Activated CD8-positive, alpha-beta T cell treated with anti-CD3 and anti-CD28 coated beads for 36 hours (primary cell): ENCODE measurements around the gene C17orf67. TPM values are rescaled to one million over a fixed set of nuclear protein-coding genes. Genes with fewer than 3 reads are reported as not detected.

Source experiments
- ATAC-seq: fragments of 200-7000 bp; cut with Tn5 transposase; one replicate; pipeline ENCODE4 v1.10.0; 2021; ENCODE audit warnings: mild to moderate bottlenecking, moderate library complexity
- CTCF ChIA-PET: fragments of 350-600 bp; sonication (Branson Sonifier 250); formaldehyde crosslinking; loops from one replicate; lab custom pipeline; 2021; ENCODE audit warnings: antibody characterized with exemption; lab: Charles Lee
- POLR2A ChIA-PET: fragments of 350-600 bp; sonication (Branson Sonifier 250); formaldehyde crosslinking; loops from one replicate; lab custom pipeline; 2021; ENCODE audit warnings: antibody characterized with exemption; lab: Charles Lee
- DNase-seq: peaks from one replicate; pipeline ENCODE4 v3.0.0-alpha.2; 2020
- H3K27ac Mint-ChIP-seq: one replicate; pipeline ENCODE4 v1.8.0; 2021; ENCODE audit warnings: mild to moderate bottlenecking, mixed read lengths
- H3K27me3 Mint-ChIP-seq: one replicate; pipeline ENCODE4 v1.8.0; 2021; ENCODE audit warnings: mixed read lengths
- H3K36me3 Mint-ChIP-seq: one replicate; pipeline ENCODE4 v1.8.0; 2021; ENCODE audit warnings: low read depth, mixed read lengths
- H3K4me1 Mint-ChIP-seq: one replicate; pipeline ENCODE4 v1.8.0; 2021; ENCODE audit warnings: low read depth, mixed read lengths
- H3K4me3 Mint-ChIP-seq: one replicate; pipeline ENCODE4 v1.8.0; 2021; ENCODE audit warnings: mild to moderate bottlenecking, moderate library complexity, mixed read lengths
- H3K9me3 Mint-ChIP-seq: one replicate; pipeline ENCODE4 v1.8.0; 2021; ENCODE audit warnings: mixed read lengths
- intact Hi-C: fragments of 100-400 bp; cut with micrococcal nuclease; formaldehyde crosslinking; loops from one replicate; pipeline ENCODE4 v1.10.0; 2022
- total RNA-seq, 2 experiments: library from RNA; stranded (reverse); gene quantifications; one replicate each; pipeline ENCODE4 v1.2.3, GENCODE V29; 2021
- TF ChIP-seq, protein P1 (sequence below): fragments of 200-600 bp; IDR thresholded peaks from one replicate; pipeline ENCODE4 v1.8.0; 2022; ENCODE audit warnings: antibody characterized with exemption, mild to moderate bottlenecking

The C17orf67 gene
- total RNA-seq, 2 experiments from 2014 or later, result 2.3 TPM

DNA sequence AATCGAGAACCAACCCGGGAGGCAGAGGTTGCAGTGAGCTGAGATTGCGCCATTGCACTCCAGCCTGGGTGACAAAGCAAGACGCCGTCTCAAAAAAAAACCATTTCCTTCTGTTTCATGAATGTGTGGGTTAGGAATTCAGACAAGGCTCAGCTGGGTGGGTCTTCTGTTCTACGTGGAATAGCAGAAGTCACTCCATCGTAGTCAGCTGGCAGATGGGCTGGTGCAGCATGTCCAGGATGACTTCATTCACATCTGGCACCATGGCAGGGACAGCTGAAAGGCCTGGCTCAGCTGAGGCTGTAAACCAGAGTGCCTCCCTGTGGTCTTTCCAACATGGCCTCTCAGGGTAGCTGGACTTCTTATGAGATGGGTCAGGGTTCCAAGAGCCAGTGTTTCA, 89.0 kb downstream of the C17orf67 start:
- Mint-ChIP-seq H3K27ac (no peak overlapping the region), H3K4me3 (no peak overlapping the region), H3K4me1 (no peaks in the 10 kb centered on the region), H3K9me3 (no peaks in the 10 kb centered on the region), H3K27me3 (peaks cover 1% of the 10 kb centered on the region), H3K36me3 (no peaks in the 10 kb centered on the region)
- ATAC-seq (no peak), DNase-seq (no peak)
- ChIA-PET POLR2A (no interaction called here), CTCF (no interaction called here)
- intact Hi-C loops, result no loop called here
- TF ChIP-seq, protein P1, sequence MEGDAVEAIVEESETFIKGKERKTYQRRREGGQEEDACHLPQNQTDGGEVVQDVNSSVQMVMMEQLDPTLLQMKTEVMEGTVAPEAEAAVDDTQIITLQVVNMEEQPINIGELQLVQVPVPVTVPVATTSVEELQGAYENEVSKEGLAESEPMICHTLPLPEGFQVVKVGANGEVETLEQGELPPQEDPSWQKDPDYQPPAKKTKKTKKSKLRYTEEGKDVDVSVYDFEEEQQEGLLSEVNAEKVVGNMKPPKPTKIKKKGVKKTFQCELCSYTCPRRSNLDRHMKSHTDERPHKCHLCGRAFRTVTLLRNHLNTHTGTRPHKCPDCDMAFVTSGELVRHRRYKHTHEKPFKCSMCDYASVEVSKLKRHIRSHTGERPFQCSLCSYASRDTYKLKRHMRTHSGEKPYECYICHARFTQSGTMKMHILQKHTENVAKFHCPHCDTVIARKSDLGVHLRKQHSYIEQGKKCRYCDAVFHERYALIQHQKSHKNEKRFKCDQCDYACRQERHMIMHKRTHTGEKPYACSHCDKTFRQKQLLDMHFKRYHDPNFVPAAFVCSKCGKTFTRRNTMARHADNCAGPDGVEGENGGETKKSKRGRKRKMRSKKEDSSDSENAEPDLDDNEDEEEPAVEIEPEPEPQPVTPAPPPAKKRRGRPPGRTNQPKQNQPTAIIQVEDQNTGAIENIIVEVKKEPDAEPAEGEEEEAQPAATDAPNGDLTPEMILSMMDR, result no peak

DNA sequence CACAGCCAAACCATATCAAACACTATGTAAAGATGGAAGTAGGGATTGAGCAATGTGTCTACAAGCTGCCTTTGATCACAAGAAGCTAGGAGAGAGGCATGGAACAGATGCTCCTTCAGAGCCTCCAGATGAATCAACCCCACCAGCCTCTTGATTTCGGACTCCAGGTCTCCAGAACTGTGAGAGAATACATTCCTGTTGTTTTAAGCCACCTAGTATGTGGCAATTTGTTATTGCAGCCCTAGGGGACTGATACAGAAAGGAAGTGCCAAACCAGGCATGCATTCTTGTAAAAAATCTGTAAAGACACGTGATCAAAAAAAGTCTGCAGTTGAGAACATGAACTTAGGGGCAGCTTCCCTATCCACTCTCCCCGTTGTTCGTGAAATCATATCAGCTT, 91.1 kb downstream of the C17orf67 start:
- no peaks in the 10 kb centered on the region for H3K36me3 Mint-ChIP-seq
- no peak overlapping the region for H3K4me3 Mint-ChIP-seq
- no peak overlapping the region for H3K27ac Mint-ChIP-seq
- POLR2A ChIA-PET, result no interaction called here
- DNase-seq (no peak), ATAC-seq (no peak)
- TF ChIP-seq, protein P1, result no peak
- intact Hi-C loops, result no loop called here
- H3K4me1 Mint-ChIP-seq, result no peaks in the 10 kb centered on the region
- H3K27me3 Mint-ChIP-seq, result peaks cover 3% of the 10 kb centered on the region
- CTCF ChIA-PET, result no interaction called here
- no peaks in the 10 kb centered on the region for H3K9me3 Mint-ChIP-seq

Other genes starting within 250 kb of the C17orf67 start
- 10 to 100 TPM; 23.5 to 25.8 TPM for gene NOG, start 240.2 kb downstream of the C17orf67 start, total RNA-seq
- gene DGKE, start 231 bp upstream of the C17orf67 start, total RNA-seq, result 10 to 100 TPM; 25.1 to 29.0 TPM
- 10 to 100 TPM; 94.2 to 95.6 TPM for gene TRIM25, start 80.1 kb upstream of the C17orf67 start, total RNA-seq
- gene COIL, start 127.1 kb upstream of the C17orf67 start, total RNA-seq, result 10 to 100 TPM; 19.5 to 20.8 TPM
- gene SCPEP1, start 144.2 kb upstream of the C17orf67 start, total RNA-seq, result 10 to 100 TPM; 16.0 to 17.8 TPM